ENCODE results near the gene KLF14. TPM values are rescaled to one million over a fixed set of nuclear protein-coding genes. Genes with fewer than 3 reads are reported as not detected.
"Not testable (repeated sequence)": the region's sequence is repeated elsewhere in the genome, so short reads cannot be mapped to it uniquely, and the experiment has no call there.

Gene KLF14
- total and polyA plus RNA-seq, 2 of the 4 experiments (the other 2 are of a cell fraction) = 0.05 TPM; not detected in 1

DNA sequence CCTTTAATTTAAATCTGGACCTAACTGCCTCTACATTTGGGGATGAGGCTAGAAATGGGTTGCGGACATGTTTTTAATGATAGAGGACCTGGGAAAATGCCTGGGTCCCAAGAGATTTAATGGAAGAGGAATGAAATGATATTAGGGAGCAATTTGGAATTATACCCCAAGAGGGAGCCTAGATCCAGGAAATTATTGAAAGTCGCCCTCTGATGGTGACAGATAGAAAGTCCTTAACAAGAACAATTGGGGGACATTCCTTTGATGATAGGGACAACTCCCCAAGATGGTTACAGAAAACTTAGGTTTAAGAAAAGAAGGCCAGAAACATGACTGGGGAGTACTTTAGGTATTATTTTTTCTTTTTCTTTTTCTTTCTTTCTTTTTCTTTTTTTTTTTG lies 38.2 kb downstream of the KLF14 start:
- dilution Hi-C loops (cut with HindIII; ENCODE audit: low sequenced_read_pairs, unreplicated experiment) = no loop called here
- no CpG with 5 or more reads among the region's 2 CpGs for WGBS, 2 experiments (ENCODE audit: extremely low coverage in 2 of 2, insufficient read length in 1 of 2)

DNA sequence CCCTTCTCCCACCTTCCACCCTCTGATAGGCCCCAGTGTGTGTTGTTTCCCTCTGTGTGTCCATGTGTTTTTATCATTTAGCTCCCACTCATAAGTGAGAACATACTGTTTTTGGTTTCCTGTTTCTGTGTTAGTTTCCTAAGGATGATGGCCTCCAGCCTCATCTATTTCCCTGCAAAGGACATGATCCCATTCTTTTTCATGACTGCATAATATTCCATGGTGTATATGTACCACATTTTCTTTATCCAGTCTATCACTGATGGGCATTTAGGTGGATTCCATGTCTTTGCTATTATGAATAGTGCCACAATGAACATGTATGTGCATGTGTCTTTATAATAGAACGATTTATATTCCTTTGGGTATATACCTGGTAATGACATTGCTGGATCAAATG lies 41.6 kb downstream of the KLF14 start:
- H2BK5ac ChIP-seq (ENCODE audit: low read depth, low read length, poor library complexity, severe bottlenecking); H3K4me3 ChIP-seq (ENCODE audit: insufficient read depth, low read depth, low read length); DNase-seq; ATAC-seq (ENCODE audit: low read depth); H3K9me1 ChIP-seq (ENCODE audit: insufficient read depth, low read length); H4K20me1 ChIP-seq (ENCODE audit: insufficient read depth, low read length); H4K8ac ChIP-seq (ENCODE audit: low read depth in 2 of 2, low read length in 2 of 2); H3K79me1 ChIP-seq (ENCODE audit: low read depth in 1 of 2, low read length in 2 of 2); H2AFZ ChIP-seq (replicated peaks; ENCODE audit: low read length, poor library complexity); H3K14ac ChIP-seq (replicated peaks; ENCODE audit: low read depth, low read length); H4K91ac ChIP-seq (ENCODE audit: insufficient read depth, low read depth, low read length); H3K9ac ChIP-seq (ENCODE audit: low read depth, low read length); H2BK15ac ChIP-seq (ENCODE audit: low read depth, low read length); H2BK120ac ChIP-seq (ENCODE audit: low read depth, low read length); CTCF ChIA-PET; POLR2A ChIA-PET (ENCODE audit: unreplicated experiment); H2BK20ac ChIP-seq (ENCODE audit: low read depth, low read length); H3K56ac ChIP-seq (ENCODE audit: extremely low read depth, insufficient read depth, low read length); H3K4ac ChIP-seq (ENCODE audit: low read depth, low read length); H3K18ac ChIP-seq (ENCODE audit: low read depth, low read length); H2AK5ac ChIP-seq (ENCODE audit: low read depth, low read length); BruUV-seq (replicated peaks); in situ Hi-C loops (cut with MboI; ENCODE audit: low sequenced_read_pairs); H3K36me3 ChIP-seq (ENCODE audit: control insufficient read depth, insufficient read depth, low read length); H3K9me3 ChIP-seq (ENCODE audit: control insufficient read depth, insufficient read depth, low read length); H3K4me2 ChIP-seq (ENCODE audit: low read depth, low read length); H3K27ac ChIP-seq (ENCODE audit: insufficient read depth, low read length); H4K5ac ChIP-seq (ENCODE audit: low read depth, low read length); H3K4me1 ChIP-seq (ENCODE audit: control insufficient read depth, insufficient read depth, low read length); H2AK9ac ChIP-seq (replicated peaks; ENCODE audit: low read depth, low read length, poor library complexity); H3K23ac ChIP-seq (ENCODE audit: low read depth, low read length); H3K27me3 ChIP-seq (ENCODE audit: control insufficient read depth, insufficient read depth, low read length); dilution Hi-C loops (cut with HindIII; ENCODE audit: low sequenced_read_pairs, unreplicated experiment): not testable (repeated sequence)
- no CpG with 5 or more reads among the region's 1 CpG for WGBS, 2 experiments (ENCODE audit: extremely low coverage in 2 of 2, insufficient read length in 1 of 2)
- intact Hi-C loops (cut with micrococcal nuclease) = loop anchor here (10.0 kb wide), 1 partner anchor 448 kb away; no protein-coding TSS in a partner anchor

More for the DNA sequence above, 38.2 kb downstream of the KLF14 start:
- in situ Hi-C loops (cut with MboI; ENCODE audit: low sequenced_read_pairs) (no loop called here), intact Hi-C loops (cut with micrococcal nuclease) (loop anchor here (1.0 to 10.0 kb wide), 2 partner anchors 451 to 624 kb away; no protein-coding TSS in a partner anchor)
- Histone ChIP-seq H3K36me3 (ENCODE audit: control insufficient read depth, insufficient read depth, low read length) (no peaks in the 10 kb centered on the region), H3K4me2 (ENCODE audit: low read depth, low read length) (no peak overlapping the region), H3K79me1 (ENCODE audit: low read depth in 1 of 2, low read length in 2 of 2) (no peaks in the 10 kb centered on the region), H3K23ac (ENCODE audit: low read depth, low read length) (no peak overlapping the region), H3K4me1 (ENCODE audit: control insufficient read depth, insufficient read depth, low read length) (no peaks in the 10 kb centered on the region), H2AK9ac (replicated peaks; ENCODE audit: low read depth, low read length, poor library complexity) (no peak overlapping the region), H2BK120ac (ENCODE audit: low read depth, low read length) (no peak overlapping the region), H2AFZ (replicated peaks; ENCODE audit: low read length, poor library complexity) (no peak overlapping the region), H3K9me1 (ENCODE audit: insufficient read depth, low read length) (no peaks in the 10 kb centered on the region), H3K4me3 (ENCODE audit: insufficient read depth, low read depth, low read length) (no peak overlapping the region), H3K4ac (ENCODE audit: low read depth, low read length) (no peak overlapping the region), H3K56ac (ENCODE audit: extremely low read depth, insufficient read depth, low read length) (no peak overlapping the region), H3K27me3 (ENCODE audit: control insufficient read depth, insufficient read depth, low read length) (peaks cover 6% of the 10 kb centered on the region), H3K9ac (ENCODE audit: low read depth, low read length) (no peak overlapping the region), H2BK5ac (ENCODE audit: low read depth, low read length, poor library complexity, severe bottlenecking) (no peak overlapping the region), H2BK20ac (ENCODE audit: low read depth, low read length) (no peak overlapping the region), H3K18ac (ENCODE audit: low read depth, low read length) (no peak overlapping the region), H2AK5ac (ENCODE audit: low read depth, low read length) (no peak overlapping the region), H2BK15ac (ENCODE audit: low read depth, low read length) (no peak overlapping the region), H3K27ac (ENCODE audit: insufficient read depth, low read length) (no peak overlapping the region), H3K14ac (replicated peaks; ENCODE audit: low read depth, low read length) (no peak overlapping the region), H3K9me3 (ENCODE audit: control insufficient read depth, insufficient read depth, low read length) (no peaks in the 10 kb centered on the region), H4K20me1 (ENCODE audit: insufficient read depth, low read length) (no peaks in the 10 kb centered on the region), H4K5ac (ENCODE audit: low read depth, low read length) (no peak overlapping the region), H4K8ac (ENCODE audit: low read depth in 2 of 2, low read length in 2 of 2) (no peak overlapping the region), H4K91ac (ENCODE audit: insufficient read depth, low read depth, low read length) (no peak overlapping the region)
- DNase-seq (peak; percentile 45), ATAC-seq (ENCODE audit: low read depth) (peak; percentile 60)
- POLR2A ChIA-PET (ENCODE audit: unreplicated experiment) = no interaction called here
- BruUV-seq (replicated peaks) = no TSS peak
- CTCF ChIA-PET = no interaction called here
- TF ChIP-seq RAD21 (IDR thresholded peaks at IDR 0.05; ENCODE audit: low read length) = peak; percentile 57
- TF ChIP-seq, protein P1, sequence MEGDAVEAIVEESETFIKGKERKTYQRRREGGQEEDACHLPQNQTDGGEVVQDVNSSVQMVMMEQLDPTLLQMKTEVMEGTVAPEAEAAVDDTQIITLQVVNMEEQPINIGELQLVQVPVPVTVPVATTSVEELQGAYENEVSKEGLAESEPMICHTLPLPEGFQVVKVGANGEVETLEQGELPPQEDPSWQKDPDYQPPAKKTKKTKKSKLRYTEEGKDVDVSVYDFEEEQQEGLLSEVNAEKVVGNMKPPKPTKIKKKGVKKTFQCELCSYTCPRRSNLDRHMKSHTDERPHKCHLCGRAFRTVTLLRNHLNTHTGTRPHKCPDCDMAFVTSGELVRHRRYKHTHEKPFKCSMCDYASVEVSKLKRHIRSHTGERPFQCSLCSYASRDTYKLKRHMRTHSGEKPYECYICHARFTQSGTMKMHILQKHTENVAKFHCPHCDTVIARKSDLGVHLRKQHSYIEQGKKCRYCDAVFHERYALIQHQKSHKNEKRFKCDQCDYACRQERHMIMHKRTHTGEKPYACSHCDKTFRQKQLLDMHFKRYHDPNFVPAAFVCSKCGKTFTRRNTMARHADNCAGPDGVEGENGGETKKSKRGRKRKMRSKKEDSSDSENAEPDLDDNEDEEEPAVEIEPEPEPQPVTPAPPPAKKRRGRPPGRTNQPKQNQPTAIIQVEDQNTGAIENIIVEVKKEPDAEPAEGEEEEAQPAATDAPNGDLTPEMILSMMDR (conservative IDR thresholded peaks at IDR 0.05; ENCODE audit: low read depth, low read length) = peak; percentile 81
- TF ChIP-seq SMC3 (IDR thresholded peaks at IDR 0.05; ENCODE audit: low read depth, low read length) = peak; percentile 54
- TF ChIP-seq CHD1 (IDR thresholded peaks at IDR 0.05; ENCODE audit: low read depth, low read length) = no peak
